ENCODE data around the gene DKK3.
"Not testable (repeated sequence)": the region's sequence is repeated elsewhere in the genome, so short reads cannot be mapped to it uniquely, and the experiment has no call there.

DKK3 gene

GRCh38 chr11:12007769-12008737 lies at the start of gene DKK3:
Gene DKK3 (minus strand): TSS chr11:12008626. CDS start chr11:12008582, 44 bp downstream.
- DNase-seq: peak; percentile 6

GRCh38 chr11:12057299-12057980 lies 49.0 kb upstream of the DKK3 start:
- DNase-seq: no peak

GRCh38 chr11:12056119-12056518 lies 47.7 kb upstream of the DKK3 start:
- no peak for DNase-seq

- DNase-seq: no peak
Observed at GRCh38 chr11:12053606-12054361, 45.4 kb upstream of the DKK3 start.

GRCh38 chr11:12052676-12053605 lies 44.5 kb upstream of the DKK3 start:
- DNase-seq: no peak

GRCh38 chr11:12051287-12051662 lies 42.8 kb upstream of the DKK3 start:
- DNase-seq: no peak

- DNase-seq: no peak
Observed at GRCh38 chr11:12050470-12051286, 42.3 kb upstream of the DKK3 start.

- DNase-seq: no peak
Observed at GRCh38 chr11:12048936-12049790, 40.7 kb upstream of the DKK3 start.

GRCh38 chr11:12046636-12047236 lies 38.3 kb upstream of the DKK3 start:
- DNase-seq: no peak

- DNase-seq: no peak
Observed at GRCh38 chr11:12045914-12046635, 37.6 kb upstream of the DKK3 start.

GRCh38 chr11:12044799-12045198 lies 36.4 kb upstream of the DKK3 start:
- no peak for DNase-seq

GRCh38 chr11:12043959-12044791 lies 35.7 kb upstream of the DKK3 start:
- peak; percentile 73 for DNase-seq

- no peak for DNase-seq
Observed at GRCh38 chr11:12043221-12043620, 34.8 kb upstream of the DKK3 start.

GRCh38 chr11:12042215-12042676 lies 33.8 kb upstream of the DKK3 start:
- no peak for DNase-seq

- not testable (repeated sequence) for DNase-seq
Observed at GRCh38 chr11:12040719-12041118, 32.3 kb upstream of the DKK3 start.

- no peak for DNase-seq
Observed at GRCh38 chr11:12032968-12033367, 24.5 kb upstream of the DKK3 start.

- no peak for DNase-seq
Observed at GRCh38 chr11:12031856-12032544, 23.6 kb upstream of the DKK3 start.

All from T1000 (cell line).